Fibroblast of the aortic adventitia (primary cell): ENCODE results near the gene ATF5. TPM values are rescaled to one million over a fixed set of nuclear protein-coding genes. Genes with fewer than 3 reads are reported as not detected.
"Not testable (repeated sequence)": the region's sequence is repeated elsewhere in the genome, so short reads cannot be mapped to it uniquely, and the experiment has no call there.

Experiments
- DNase-seq: peaks from one replicate; pipeline ENCODE4 v3.0.0-alpha.2; 2010; ENCODE audit warnings: low read depth
- H3K4me3 ChIP-seq: 2 replicates; pipeline ENCODE4 v1.5.1; 2011; ENCODE audit warnings: low read depth, mild to moderate bottlenecking, control low read depth, low read length, moderate library complexity
- total RNA-seq: library from RNA; depleted of rRNA; stranded (reverse); fragments of >200 nt; gene quantifications from 2 replicates; pipeline ENCODE4 v1.2.3, GENCODE V29; 2012; ENCODE audit warnings: low replicate concordance
- TF ChIP-seq, protein P1 (sequence below): IDR thresholded peaks from 2 replicates; pipeline ENCODE4 v1.5.1; 2011; ENCODE audit warnings: mild to moderate bottlenecking, low read length, control low read depth, inconsistent platforms; ENCODE audit not compliant: insufficient read depth

ATF5 gene
- total RNA-seq, 1 donor: 81.5 TPM

DNA sequence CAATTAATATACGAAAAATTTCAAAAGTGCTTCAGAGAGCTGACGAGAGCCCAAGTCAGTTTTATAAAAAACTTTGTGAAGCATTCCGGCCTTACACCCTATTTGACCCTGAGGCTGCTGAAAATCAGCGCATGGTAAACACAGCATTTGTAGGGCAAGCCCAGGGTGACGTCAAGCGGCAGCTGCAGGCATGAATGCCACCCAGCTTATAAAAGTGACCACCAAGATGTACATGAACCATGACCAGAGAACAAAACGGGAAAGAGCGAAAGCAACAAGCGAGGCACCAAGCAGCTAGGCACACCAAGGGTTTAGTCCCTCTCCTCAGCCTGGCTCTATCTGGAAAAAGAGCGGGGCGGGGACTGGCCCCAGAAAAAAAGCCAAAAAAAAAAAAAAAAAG is 25.9 kb downstream of the ATF5 start:
- TF ChIP-seq, protein P1, sequence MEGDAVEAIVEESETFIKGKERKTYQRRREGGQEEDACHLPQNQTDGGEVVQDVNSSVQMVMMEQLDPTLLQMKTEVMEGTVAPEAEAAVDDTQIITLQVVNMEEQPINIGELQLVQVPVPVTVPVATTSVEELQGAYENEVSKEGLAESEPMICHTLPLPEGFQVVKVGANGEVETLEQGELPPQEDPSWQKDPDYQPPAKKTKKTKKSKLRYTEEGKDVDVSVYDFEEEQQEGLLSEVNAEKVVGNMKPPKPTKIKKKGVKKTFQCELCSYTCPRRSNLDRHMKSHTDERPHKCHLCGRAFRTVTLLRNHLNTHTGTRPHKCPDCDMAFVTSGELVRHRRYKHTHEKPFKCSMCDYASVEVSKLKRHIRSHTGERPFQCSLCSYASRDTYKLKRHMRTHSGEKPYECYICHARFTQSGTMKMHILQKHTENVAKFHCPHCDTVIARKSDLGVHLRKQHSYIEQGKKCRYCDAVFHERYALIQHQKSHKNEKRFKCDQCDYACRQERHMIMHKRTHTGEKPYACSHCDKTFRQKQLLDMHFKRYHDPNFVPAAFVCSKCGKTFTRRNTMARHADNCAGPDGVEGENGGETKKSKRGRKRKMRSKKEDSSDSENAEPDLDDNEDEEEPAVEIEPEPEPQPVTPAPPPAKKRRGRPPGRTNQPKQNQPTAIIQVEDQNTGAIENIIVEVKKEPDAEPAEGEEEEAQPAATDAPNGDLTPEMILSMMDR: no peak
- no peak overlapping the region for H3K4me3 ChIP-seq
- peak; percentile 30 for DNase-seq

DNA sequence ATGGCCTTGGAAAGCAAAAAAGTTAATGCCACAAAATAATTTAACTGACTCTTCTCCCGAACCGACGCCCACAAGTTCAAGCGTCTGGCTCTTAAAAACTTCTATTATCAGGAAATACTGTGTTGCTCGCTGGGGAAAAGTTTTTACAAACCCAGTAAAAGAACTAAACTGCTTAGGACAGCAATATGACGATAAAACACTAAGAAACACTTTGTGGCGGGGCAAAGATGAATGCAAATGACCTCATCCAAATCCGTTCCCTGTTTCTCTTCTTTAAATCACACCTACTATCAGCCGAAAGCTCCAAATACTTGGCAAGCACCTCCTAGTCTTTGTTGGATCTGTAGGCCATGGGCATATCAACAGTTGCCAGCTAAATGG is 27.1 kb downstream of the ATF5 start:
- DNase-seq: no peak
- no peak overlapping the region for H3K4me3 ChIP-seq
- TF ChIP-seq, protein P1: no peak

DNA sequence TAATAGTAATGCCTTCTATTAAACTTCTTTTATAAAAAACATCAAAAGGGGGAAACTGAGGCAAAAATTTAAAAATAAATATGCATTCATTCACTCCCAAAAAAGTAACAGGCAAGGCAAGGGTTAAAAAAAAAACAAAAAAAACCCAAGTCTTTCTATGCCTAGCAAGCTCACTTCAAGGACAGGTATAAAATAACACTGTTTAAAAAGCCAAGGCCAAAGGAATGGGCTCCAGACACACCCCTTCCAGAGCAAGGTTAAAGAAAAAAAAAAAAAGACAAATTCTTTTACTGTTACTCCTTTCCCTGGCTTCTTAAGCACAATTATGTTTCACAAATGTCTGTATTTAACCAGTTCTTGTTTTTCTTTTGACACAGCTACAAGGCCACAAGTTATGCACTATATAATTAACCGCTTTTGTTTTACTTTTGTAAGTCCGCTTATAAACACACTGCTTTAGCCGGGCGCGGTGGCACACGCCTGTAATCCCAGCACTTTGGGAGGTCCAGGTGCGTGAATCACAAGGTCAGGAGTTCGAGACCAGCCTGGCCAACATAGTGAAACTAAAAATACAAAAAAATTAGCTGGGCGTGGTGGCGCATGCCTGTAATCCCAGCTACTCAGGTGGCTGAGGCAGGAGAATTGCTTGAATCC is 28.4 kb downstream of the ATF5 start:
- H3K4me3 ChIP-seq: no peak overlapping the region
- DNase-seq: no peak
- TF ChIP-seq, protein P1: no peak

DNA sequence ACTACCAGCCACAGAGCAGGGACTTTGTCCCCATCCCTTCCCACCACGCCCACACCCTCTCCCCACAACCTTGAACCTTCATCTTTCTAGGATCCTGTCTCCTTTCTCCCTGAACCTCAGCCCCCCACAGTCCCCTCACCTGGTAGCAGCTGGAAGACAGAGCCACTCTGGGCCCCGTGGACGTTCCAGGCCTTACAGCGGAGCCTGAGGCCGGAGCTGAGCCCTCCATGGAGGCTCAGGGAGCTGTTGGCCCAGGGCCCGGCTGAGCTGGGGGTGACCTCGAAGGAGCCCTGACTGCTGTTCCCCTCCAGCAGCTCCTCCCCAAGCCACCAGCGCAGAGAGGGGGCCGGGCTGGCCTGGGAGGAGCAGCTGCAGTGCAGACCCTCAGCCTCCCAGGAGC is 29.1 kb downstream of the ATF5 start:
- not testable (repeated sequence) for H3K4me3 ChIP-seq, DNase-seq

DNA sequence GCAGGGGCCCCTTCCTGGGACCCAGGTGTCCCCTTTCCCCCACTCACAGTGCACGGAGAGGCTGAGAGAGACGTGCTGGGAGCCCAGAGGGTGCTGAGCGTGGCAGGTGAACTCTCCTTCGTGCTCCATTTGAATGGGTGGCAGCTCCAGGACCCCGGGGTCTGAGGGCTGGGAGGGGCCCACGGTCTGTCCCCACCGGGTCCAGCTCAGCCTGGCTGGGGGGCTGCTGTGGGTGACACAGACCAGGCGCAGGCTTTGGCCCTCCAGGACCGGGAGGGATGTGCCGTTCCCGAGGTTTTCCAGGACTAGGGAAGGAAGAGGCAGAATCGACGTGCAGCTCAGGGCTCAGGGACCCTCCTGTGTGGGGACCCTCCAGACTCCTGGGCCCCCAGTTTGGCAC is 29.6 kb downstream of the ATF5 start:
- not testable (repeated sequence) for H3K4me3 ChIP-seq

DNA sequence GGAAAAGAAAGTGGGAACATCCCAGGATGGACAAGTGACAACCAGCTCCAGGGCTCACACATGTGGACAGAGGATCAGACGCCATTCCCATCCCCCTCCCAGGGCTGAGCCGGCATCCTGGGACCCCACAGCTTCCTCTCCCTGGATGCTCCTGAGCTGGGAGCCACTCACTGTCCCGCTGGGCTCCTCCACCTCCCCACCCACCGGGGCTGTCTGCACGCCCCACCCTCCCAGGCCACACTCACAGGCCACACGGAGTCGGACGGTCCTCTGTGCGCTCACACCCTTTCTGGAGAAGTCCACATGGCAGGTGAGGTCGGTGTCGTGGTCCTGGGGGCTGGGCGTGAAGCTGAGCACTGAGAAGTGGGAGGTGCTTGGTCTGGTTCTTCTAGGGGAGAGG is 30.9 kb downstream of the ATF5 start:
- not testable (repeated sequence) for DNase-seq, H3K4me3 ChIP-seq

More for the DNA sequence above, 29.6 kb downstream of the ATF5 start:
- not testable (repeated sequence) for DNase-seq

DNA sequence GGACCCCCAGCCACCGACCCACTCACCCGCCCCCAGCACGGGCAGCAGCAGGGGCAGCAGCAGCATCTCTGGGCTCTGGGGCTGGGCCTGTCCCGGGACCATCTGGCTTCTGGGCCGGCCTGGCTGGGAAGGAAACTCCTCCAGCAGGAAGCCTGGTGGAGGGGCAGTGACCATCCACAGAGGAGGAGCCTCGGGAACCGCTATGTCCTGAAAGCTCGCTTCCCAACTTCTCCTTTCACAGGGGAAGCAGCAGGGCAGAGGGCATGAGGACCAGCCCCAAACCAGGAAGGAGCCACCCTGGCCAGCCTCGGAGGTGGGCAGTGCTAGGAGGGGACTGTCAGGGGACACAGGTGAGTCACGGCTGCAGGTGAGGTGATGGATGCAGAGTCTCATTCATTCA is 32.0 kb downstream of the ATF5 start, which contains the start of gene SIGLEC11:
Gene SIGLEC11, minus strand, starts transcription at position 193 of the 400 bp plus-strand sequence. Its CDS starts 91 bp downstream, at position 102.
- H3K4me3 ChIP-seq, DNase-seq: not testable (repeated sequence)

DNA sequence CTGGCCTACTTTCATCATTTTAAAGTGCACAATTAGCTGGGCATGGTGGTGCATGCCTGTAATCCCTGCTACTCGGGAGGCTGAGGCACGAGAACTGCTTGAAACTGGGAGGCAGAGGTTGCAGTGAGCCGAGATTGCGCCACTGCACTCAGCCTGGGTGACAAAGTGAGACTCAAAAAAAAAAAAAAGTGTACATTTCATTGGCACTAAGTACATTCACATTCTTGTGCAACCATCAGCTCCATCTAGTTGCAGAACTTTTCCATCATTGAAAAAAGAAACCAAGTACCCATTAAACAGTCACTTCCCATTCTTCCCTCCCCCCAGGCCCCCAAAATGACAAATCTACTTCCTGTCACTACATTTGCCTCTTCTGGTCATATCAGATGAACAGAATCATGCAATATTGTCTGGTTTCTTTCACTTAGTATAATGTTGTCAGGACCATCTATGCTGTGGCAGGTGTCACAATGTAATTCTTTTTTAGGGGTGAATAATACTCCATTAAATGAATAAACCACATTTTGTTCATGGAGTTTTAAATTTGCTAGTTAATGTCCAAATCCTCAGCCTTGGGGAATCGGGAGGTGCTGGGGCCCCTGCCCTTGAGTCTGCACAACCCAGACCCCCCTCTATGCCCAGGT is 39.4 kb downstream of the ATF5 start:
- DNase-seq: no peak
- TF ChIP-seq, protein P1: no peak
- no peak overlapping the region for H3K4me3 ChIP-seq

DNA sequence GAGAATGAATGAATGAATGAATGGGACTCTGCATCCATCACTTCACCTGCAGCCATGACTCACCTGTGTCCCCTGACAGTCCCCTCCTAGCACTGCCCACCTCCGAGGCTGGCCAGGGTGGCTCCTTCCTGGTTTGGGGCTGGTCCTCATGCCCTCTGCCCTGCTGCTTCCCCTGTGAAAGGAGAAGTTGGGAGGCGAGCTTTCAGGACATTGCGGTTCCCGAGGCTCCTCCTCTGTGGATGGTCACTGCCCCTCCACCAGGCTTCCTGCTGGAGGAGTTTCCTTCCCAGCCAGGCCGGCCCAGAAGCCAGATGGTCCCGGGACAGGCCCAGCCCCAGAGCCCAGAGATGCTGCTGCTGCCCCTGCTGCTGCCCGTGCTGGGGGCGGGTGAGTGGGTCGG is 40.4 kb downstream of the ATF5 start:
- not testable (repeated sequence) for H3K4me3 ChIP-seq

More for the DNA sequence above, 40.4 kb downstream of the ATF5 start:
- not testable (repeated sequence) for DNase-seq
